Fibroblast of villous mesenchyme (primary cell): ENCODE results near the gene FUT3. TPM values are rescaled to one million over a fixed set of nuclear protein-coding genes. Genes with fewer than 3 reads are reported as not detected.

Experiments used
- DNase-seq: peaks from one replicate; pipeline ENCODE4 v3.0.0-alpha.2; 2010; ENCODE audit warnings: low read depth
- H3K4me3 ChIP-seq: 2 replicates; pipeline ENCODE4 v1.5.1; 2011; ENCODE audit warnings: low read depth, mild to moderate bottlenecking, low read length
- CTCF ChIP-seq: IDR thresholded peaks from 2 replicates; pipeline ENCODE4 v1.5.1; 2012; ENCODE audit warnings: low read depth, mild to moderate bottlenecking, low read length; ENCODE audit not compliant: insufficient read depth
- total RNA-seq: library from RNA; depleted of rRNA; stranded (reverse); fragments of >200 nt; gene quantifications from 2 replicates; pipeline ENCODE4 v1.2.3, GENCODE V29; 2012

FUT3 gene
- total RNA-seq: under 0.01 TPM in 1 of 2 replicates, not detected in the other

- no peak for DNase-seq
- no peak for TF ChIP-seq CTCF
- no peak within 1 kb of the TSS for H3K4me3 ChIP-seq
Observed at GRCh38 chr19:5851302-5851701, at the start of gene FUT3. TSS of gene FUT3 (minus strand) at chr19:5851449.

- H3K4me3 ChIP-seq: no peak overlapping the region
- DNase-seq: no peak
- no peak for TF ChIP-seq CTCF
Observed at GRCh38 chr19:5900976-5901375, 49.7 kb upstream of the FUT3 start.

GRCh38 chr19:5899728-5900526 lies 48.7 kb upstream of the FUT3 start:
- TF ChIP-seq CTCF: no peak
- H3K4me3 ChIP-seq: no peak overlapping the region
- DNase-seq: no peak

GRCh38 chr19:5897189-5897969 lies 46.1 kb upstream of the FUT3 start:
- no peak for DNase-seq
- H3K4me3 ChIP-seq: no peak overlapping the region
- TF ChIP-seq CTCF: no peak

GRCh38 chr19:5896365-5897076 lies 45.3 kb upstream of the FUT3 start:
- DNase-seq: no peak
- H3K4me3 ChIP-seq: no peak overlapping the region
- no peak for TF ChIP-seq CTCF

- TF ChIP-seq CTCF: no peak
Observed at GRCh38 chr19:5895890-5896289, 44.6 kb upstream of the FUT3 start.

More at GRCh38 chr19:5895890-5896289, 44.6 kb upstream of the FUT3 start:
- no peak for DNase-seq
- no peak overlapping the region for H3K4me3 ChIP-seq
